Measurements from ENCODE around the gene LPXN. TPM values are rescaled to one million over a fixed set of nuclear protein-coding genes. Genes with fewer than 3 reads are reported as not detected.

LPXN gene
- total and polyA plus RNA-seq, 10 of the 15 experiments (the other 5 are each of a cell fraction or from before 2014, with no cell fraction given) = 131 to 349 (median 201) TPM

GRCh38 chr11:58582437-58582836 lies 6.8 kb upstream of the LPXN start:
- in situ Hi-C loops (cut with MboI) (loop anchor here (25.0 kb wide), 2 partner anchors 1080 to 1245 kb away; partner anchors contain the start of genes P2RX3, PATL1 and SSRP1), intact Hi-C loops (cut with micrococcal nuclease; ENCODE audit: unreplicated experiment) (no loop called here)
- H3K4me3 ChIP-seq = peak overlapping the region; percentile 39
- DNase-seq (ENCODE audit: low read depth, low spot score) (no peak), FAIRE-seq (no peak), ATAC-seq (no peak)
- H2AFZ ChIP-seq (ENCODE audit: control insufficient read depth, low read depth, low read length) = no peak overlapping the region
- no TSS peak for BruUV-seq (replicated peaks)
- peak overlapping the region; percentile 9; the same call in 1 of the 2 replicates for H3K27ac ChIP-seq (ENCODE audit: control insufficient read depth, insufficient read depth)
- H3K36me3 ChIP-seq (ENCODE audit: control insufficient read depth in 2 of 2, insufficient read depth in 2 of 2, low read length in 1 of 2) = peaks cover 0 to 5% of the 10 kb centered on the region in 2 experiments; a peak in 2 of 4 replicates
- H3K9me3 ChIP-seq (replicated peaks; ENCODE audit: control insufficient read depth, insufficient read depth, low read length) = no peaks in the 10 kb centered on the region
- H3K9ac ChIP-seq (ENCODE audit: control insufficient read depth, insufficient read depth, low read length) = no peak overlapping the region; the same call in 1 of the 2 replicates
- SMC1A ChIA-PET (ENCODE audit: uncharacterized antibody, unreplicated experiment) = interaction anchor here (0.8 to 2.8 kb wide), 6 partner anchors 13 to 821 kb away, joined by 3 to 10 read pairs (median 4); partner anchors contain the start of gene CTNND1
- H3K27me3 ChIP-seq (replicated peaks in 1 of 2; ENCODE audit: control insufficient read depth in 2 of 2, insufficient read depth in 2 of 2, low read length in 1 of 2) = no peaks in the 10 kb centered on the region
- H3K4me2 ChIP-seq (ENCODE audit: control insufficient read depth, insufficient read depth) = peak overlapping the region; percentile 72
- H3K4me1 ChIP-seq (ENCODE audit: control insufficient read depth, insufficient read depth, low read length) = peaks cover 12% of the 10 kb centered on the region; the same call in 1 of the 2 replicates
- RAD21 ChIA-PET (ENCODE audit: unreplicated experiment) = interaction anchor here (0.6 to 1.5 kb wide), 5 partner anchors 15 to 851 kb away, joined by 3 to 11 read pairs (median 5); partner anchors contain the start of gene DTX4
- WGBS (ENCODE audit: insufficient coverage, insufficient replicate concordance, low lambda C conversion rate, missing lambda C conversion rate) = 100% methylated on average over 1 of the region's 1 CpG
- peaks cover 84% of the 10 kb centered on the region for H3K79me2 ChIP-seq (ENCODE audit: control insufficient read depth, insufficient read depth, low read length)
- POLR2A ChIA-PET = interaction anchor here (0.7 to 1.6 kb wide), 3 partner anchors 15 to 66 kb away, joined by 3 read pairs; no protein-coding TSS in a partner anchor
- H4K20me1 ChIP-seq (ENCODE audit: control insufficient read depth, insufficient read depth) = no peaks in the 10 kb centered on the region
- CTCF ChIA-PET = interaction anchor here (2.7 to 10.4 kb wide), 3 partner anchors 14 to 65 kb away, joined by 8 to 110 read pairs (median 39); no protein-coding TSS in a partner anchor
- no peak for TF ChIP-seq EP300 (IDR thresholded peaks at IDR 0.05; ENCODE audit: borderline replicate concordance in 1 of 2, control insufficient read depth in 1 of 2, low read depth in 2 of 2, low read length in 2 of 2)
- no peak for TF ChIP-seq CHD1 (IDR thresholded peaks at IDR 0.05; ENCODE audit: low read depth, low read length)
- no peak for TF ChIP-seq RAD21 (IDR thresholded peaks at IDR 0.05; ENCODE audit: insufficient read depth, low read depth, low read length)
- TF ChIP-seq STAT3 (IDR thresholded peaks at IDR 0.05; ENCODE audit: low read depth, low read length) = no peak
- no peak for TF ChIP-seq RUNX3 (IDR thresholded peaks at IDR 0.05; ENCODE audit: low read length)
- no peak for TF ChIP-seq ZSCAN29 (IDR thresholded peaks at IDR 0.05)
- TF ChIP-seq, protein P1, sequence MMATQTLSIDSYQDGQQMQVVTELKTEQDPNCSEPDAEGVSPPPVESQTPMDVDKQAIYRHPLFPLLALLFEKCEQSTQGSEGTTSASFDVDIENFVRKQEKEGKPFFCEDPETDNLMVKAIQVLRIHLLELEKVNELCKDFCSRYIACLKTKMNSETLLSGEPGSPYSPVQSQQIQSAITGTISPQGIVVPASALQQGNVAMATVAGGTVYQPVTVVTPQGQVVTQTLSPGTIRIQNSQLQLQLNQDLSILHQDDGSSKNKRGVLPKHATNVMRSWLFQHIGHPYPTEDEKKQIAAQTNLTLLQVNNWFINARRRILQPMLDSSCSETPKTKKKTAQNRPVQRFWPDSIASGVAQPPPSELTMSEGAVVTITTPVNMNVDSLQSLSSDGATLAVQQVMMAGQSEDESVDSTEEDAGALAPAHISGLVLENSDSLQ (IDR thresholded peaks at IDR 0.05) = no peak
- TF ChIP-seq RFX5 (IDR thresholded peaks at IDR 0.05; ENCODE audit: low read depth, low read length) = no peak
- no peak for TF ChIP-seq NFIC (IDR thresholded peaks at IDR 0.05; ENCODE audit: low read depth, low read length)
- no peak for TF ChIP-seq MXI1 (IDR thresholded peaks at IDR 0.05; ENCODE audit: low read depth, low read length)
- no peak for TF ChIP-seq ZZZ3 (IDR thresholded peaks at IDR 0.05; ENCODE audit: control insufficient read depth, insufficient read length, low read depth)
- no peak for TF ChIP-seq YY1 (IDR thresholded peaks at IDR 0.05; ENCODE audit: low read depth, low read length)
- TF ChIP-seq WRNIP1 (IDR thresholded peaks at IDR 0.05; ENCODE audit: borderline replicate concordance, low read depth, low read length) = no peak
- TF ChIP-seq IRF5 (IDR thresholded peaks at IDR 0.05; ENCODE audit: borderline replicate concordance) = no peak
- no peak for TF ChIP-seq POU2F2 (IDR thresholded peaks at IDR 0.05; ENCODE audit: borderline replicate concordance, low read depth, low read length)
- no peak for TF ChIP-seq USF2 (IDR thresholded peaks at IDR 0.05; ENCODE audit: borderline replicate concordance, low read depth, low read length)
- no peak for TF ChIP-seq ETV6 (conservative IDR thresholded peaks at IDR 0.05 in 1 of 2, IDR thresholded peaks at IDR 0.05 in 1 of 2; ENCODE audit: borderline replicate concordance in 1 of 2, low read depth in 1 of 2)
- TF ChIP-seq CBX5 (IDR thresholded peaks at IDR 0.05; ENCODE audit: low read depth) = no peak

Data from GM12878 (cell line).